Fibroblast of skin of left quadriceps (primary cell): ENCODE data around the gene FCER1A.

ENCODE experiments used
- DNase-seq, 2 experiments: peaks; one replicate each; pipeline ENCODE4 v3.0.0-alpha.2; 2013; ENCODE audit warnings: low read depth in 2 of 2

FCER1A gene

GRCh38 chr1:159302095-159302494 lies at the start of gene FCER1A:
Gene FCER1A (plus strand): TSS chr1:159302336. CDS start chr1:159302365, 29 bp downstream.
- DNase-seq, result no peak

GRCh38 chr1:159261311-159261710 lies 40.8 kb upstream of the FCER1A start:
- DNase-seq, result no peak

GRCh38 chr1:159261721-159262494 lies 40.2 kb upstream of the FCER1A start:
- no peak for DNase-seq

- DNase-seq, result no peak
Observed at GRCh38 chr1:159266832-159267231, 35.3 kb upstream of the FCER1A start.

GRCh38 chr1:159274631-159275030 lies 27.5 kb upstream of the FCER1A start:
- DNase-seq, result no peak

- DNase-seq, result no peak
Observed at GRCh38 chr1:159275891-159276290, 26.2 kb upstream of the FCER1A start.

GRCh38 chr1:159279773-159280172 lies 22.4 kb upstream of the FCER1A start:
- no peak for DNase-seq

GRCh38 chr1:159282118-159282517 lies 20.0 kb upstream of the FCER1A start:
- no peak for DNase-seq

- no peak for DNase-seq
Observed at GRCh38 chr1:159289060-159289459, 13.1 kb upstream of the FCER1A start.

- no peak for DNase-seq
Observed at GRCh38 chr1:159291424-159291823, 10.7 kb upstream of the FCER1A start.

GRCh38 chr1:159296706-159297375 lies 5.3 kb upstream of the FCER1A start:
- no peak for DNase-seq

GRCh38 chr1:159300146-159300545 lies 2.0 kb upstream of the FCER1A start:
- DNase-seq, result no peak

GRCh38 chr1:159307346-159308020 lies 5.3 kb downstream of the FCER1A start:
- DNase-seq, result no peak

- DNase-seq, result no peak
Observed at GRCh38 chr1:159311679-159312078, 9.5 kb downstream of the FCER1A start.

- no peak for DNase-seq
Observed at GRCh38 chr1:159315381-159315780, 13.2 kb downstream of the FCER1A start.

- DNase-seq, result no peak
Observed at GRCh38 chr1:159318784-159319551, 16.8 kb downstream of the FCER1A start.

GRCh38 chr1:159334797-159335196 lies 32.7 kb downstream of the FCER1A start:
- DNase-seq, result no peak

GRCh38 chr1:159338018-159338417 lies 35.9 kb downstream of the FCER1A start:
- no peak for DNase-seq

GRCh38 chr1:159339536-159339935 lies 37.4 kb downstream of the FCER1A start:
- no peak for DNase-seq

- DNase-seq, result no peak
Observed at GRCh38 chr1:159341736-159342135, 39.6 kb downstream of the FCER1A start.

- no peak for DNase-seq
Observed at GRCh38 chr1:159342761-159343425, 40.8 kb downstream of the FCER1A start.
